Measurements from ENCODE around the gene CCDC27.

DNA sequence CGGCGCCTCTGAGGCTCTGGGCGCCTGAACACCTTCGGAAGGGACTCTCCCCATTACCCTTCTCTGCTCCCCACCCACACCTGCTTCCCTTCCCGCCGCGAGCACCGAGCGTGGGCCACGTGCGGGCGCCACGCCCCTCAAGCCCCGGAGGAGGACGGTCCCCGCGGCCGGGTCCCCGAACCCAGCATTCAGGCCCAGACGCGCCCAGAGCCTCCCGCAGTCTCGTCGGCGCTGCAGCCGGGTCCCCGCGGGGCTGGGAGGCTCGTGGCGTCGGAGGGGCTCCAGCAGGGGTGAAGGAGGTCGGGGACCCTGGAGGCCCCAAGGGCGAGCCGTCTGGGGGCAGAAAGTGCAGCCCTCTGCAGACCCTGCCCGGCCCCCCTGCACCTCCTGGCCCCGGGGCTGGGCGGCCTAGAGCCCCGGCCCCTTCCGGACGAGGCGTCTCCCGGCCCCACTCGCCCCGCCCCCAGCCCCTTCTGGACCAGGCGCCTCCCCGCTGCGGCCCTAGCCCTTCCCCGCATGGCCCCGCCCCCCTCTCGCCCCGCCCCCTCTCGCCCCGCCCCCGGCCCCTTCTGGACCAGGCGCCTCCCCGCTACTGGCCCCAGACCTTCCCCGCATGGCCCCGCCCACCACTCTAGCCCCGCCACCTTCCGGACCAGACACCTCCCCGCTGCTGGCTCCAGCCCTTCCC is 19.9 kb downstream of the CCDC27 start:
- TF ChIP-seq, protein P1, sequence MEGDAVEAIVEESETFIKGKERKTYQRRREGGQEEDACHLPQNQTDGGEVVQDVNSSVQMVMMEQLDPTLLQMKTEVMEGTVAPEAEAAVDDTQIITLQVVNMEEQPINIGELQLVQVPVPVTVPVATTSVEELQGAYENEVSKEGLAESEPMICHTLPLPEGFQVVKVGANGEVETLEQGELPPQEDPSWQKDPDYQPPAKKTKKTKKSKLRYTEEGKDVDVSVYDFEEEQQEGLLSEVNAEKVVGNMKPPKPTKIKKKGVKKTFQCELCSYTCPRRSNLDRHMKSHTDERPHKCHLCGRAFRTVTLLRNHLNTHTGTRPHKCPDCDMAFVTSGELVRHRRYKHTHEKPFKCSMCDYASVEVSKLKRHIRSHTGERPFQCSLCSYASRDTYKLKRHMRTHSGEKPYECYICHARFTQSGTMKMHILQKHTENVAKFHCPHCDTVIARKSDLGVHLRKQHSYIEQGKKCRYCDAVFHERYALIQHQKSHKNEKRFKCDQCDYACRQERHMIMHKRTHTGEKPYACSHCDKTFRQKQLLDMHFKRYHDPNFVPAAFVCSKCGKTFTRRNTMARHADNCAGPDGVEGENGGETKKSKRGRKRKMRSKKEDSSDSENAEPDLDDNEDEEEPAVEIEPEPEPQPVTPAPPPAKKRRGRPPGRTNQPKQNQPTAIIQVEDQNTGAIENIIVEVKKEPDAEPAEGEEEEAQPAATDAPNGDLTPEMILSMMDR (IDR thresholded peaks at IDR 0.05) = no peak
- TF ChIP-seq EZH2 (IDR thresholded peaks at IDR 0.05; ENCODE audit: borderline replicate concordance, insufficient read depth, low read depth, low read length, poor library complexity, severe bottlenecking) = no peak
